ENCODE results near the gene UBAP2.
A peak's percentile ranks its signal among the peaks of the same experiment; 100 is the strongest.
"Not testable (repeated sequence)": the region's sequence is repeated elsewhere in the genome, so short reads cannot be mapped to it uniquely, and the experiment has no call there.

UBAP2 gene

DNA sequence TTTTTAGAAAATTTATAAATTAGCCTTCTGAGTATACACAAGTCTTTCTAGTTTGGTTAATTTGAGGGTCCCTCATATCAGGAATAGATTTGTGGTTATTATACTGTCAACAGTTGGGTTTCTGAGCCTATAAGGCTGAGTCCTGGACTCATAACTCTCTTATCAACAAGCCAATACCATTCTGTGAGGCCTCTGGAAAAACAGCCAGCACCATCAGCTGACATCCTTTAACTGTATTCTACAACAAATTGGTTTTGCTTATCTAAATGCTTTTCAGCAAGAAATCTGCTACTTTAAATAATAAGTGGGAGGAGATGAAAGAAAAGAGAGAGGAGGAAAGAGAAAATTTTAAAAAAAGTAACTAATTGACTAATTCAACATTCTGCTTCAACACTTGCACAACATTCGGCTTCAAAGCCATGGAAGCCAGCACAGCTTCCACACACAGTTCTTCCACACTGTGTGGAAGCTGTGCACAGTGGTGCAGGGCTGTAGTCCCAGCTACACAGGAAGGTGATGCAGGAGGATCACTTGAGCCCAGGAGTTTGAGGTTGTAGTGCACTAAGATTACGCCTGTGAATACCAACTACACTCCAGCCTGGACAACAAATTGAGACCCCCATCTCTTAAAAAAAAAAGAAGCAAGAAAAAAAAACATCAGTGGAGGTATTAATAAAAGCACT lies 84.5 kb downstream of the UBAP2 start:
- DNase-seq: no peak

DNA sequence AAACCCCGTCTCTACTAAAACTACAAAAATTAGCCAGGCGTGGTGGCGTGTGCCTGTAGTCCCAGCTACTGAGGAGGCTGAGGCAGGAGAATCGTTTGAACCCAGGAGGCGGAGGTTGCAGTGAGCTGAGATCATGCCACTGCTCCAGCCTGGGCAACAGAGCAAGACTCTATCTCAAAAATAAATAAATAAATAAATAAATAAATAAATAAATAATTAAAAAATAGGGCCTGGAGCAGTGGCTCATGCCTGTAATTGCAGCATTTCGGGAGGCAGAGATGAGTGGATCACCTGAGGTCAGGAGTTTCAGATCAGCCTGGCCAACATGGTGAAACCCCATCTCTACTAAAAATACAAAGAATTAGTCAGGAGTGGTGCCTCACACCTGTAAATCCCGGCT lies 86.2 kb downstream of the UBAP2 start:
- not testable (repeated sequence) for DNase-seq

DNA sequence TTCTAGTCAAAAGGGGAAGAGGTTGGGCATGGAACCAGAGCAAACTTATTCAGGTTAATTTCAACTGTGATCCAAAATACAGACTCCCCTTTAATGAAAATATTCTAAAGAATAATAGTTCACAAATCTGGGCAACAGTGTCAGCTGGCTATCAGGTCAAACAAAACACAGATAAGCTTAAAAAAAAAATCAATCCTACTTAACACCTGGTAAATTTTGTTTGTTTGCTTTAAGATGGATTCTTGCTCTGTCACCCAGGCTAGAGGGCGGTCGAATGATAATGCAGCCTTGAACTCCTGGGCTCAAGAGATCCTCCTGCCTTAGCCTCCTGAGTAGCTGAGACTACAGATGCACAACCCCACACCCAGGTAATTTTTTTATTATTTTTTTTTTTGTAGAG lies 89.0 kb downstream of the UBAP2 start:
- no peak for DNase-seq

DNA sequence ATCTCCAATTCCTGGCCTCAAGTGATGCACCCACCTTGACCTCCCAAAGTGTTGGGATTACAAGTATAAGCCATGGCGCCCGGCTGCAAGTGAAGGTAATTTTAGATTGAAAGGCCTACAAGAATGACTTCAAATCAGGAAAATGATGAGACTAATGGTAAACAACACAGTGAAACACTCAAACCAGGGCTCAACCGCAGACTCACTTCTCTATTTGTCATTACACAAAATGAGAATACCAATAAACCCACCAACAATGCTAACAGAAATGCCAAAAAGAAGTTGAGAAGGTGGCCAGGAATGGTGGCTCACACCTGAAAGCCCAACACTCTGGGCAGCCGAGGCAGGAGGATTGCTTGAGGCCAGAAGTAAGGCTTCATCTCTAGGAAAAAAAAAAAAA lies 92.1 kb downstream of the UBAP2 start:
- no peak for DNase-seq

DNA sequence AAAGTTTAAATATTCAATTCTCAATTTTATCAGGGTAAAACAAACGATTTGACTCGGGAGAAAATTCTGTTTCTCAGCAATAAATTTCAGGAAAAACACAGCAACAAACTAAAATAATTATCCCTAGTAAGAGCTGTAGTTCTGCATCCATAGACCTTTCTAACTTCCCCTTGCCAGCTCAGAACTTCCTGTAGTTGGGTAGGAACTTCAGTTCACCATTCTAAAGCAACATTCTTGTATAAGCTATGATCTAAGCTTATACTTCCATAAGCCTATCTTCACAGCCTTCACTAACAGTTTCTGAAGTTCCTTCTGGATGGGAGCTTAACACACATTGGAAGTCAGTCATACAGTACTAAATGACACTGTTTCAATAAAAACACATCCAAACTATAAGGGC lies 96.6 kb downstream of the UBAP2 start:
- no peak for DNase-seq

DNA sequence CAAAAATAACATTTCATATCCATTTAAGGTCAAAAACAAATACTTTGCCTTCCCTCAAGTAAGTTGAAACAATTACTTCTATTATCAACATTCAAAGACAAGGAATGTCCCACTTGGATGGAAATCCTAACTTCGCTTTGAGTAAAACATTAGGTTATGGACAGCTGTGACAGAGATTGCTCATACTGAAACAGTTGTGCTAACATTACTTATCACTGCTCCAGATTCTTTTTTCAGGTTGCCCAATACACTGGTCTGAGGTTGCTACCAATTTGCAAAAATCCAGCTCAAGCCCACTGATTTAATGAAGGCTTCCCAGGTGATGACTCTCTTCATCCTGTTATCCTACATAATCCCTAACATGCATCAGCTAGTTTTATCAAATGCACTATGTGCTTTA lies 98.3 kb downstream of the UBAP2 start:
- DNase-seq: no peak

DNA sequence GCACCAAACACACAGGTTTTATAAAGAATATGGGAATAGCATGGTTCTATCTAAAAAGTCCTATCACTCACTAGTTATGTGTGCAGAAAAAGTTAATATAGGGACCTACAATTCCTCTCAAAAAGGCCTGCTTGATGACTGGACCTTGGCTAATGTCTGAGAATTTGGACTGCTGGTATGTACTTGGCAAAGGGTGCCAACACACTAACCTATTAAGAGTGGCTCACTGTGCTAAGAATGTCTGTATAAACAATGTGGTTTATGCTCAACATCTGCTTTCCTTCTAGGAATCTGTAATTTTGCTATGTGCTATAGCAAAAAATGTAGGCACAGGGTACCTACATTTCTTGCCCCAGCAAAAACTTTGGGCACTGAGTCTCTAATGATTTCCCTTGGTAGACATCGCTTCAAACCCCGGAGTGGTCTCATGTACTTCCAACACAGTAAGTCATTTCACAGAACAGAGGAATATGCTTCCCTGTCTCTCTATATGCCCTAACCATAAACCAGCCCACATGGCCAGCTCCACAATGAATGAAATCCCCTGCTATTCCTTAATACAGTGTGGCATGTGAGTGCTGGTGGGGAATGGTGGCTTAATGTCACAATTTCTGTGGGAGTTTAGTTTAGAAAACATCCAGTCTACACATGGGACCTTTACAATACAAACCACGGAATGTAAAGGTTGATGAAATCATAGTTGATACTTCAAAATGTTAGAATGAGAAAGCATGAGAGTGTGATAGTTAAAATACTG lies 101.7 kb downstream of the UBAP2 start:
- DNase-seq: no peak

DNA sequence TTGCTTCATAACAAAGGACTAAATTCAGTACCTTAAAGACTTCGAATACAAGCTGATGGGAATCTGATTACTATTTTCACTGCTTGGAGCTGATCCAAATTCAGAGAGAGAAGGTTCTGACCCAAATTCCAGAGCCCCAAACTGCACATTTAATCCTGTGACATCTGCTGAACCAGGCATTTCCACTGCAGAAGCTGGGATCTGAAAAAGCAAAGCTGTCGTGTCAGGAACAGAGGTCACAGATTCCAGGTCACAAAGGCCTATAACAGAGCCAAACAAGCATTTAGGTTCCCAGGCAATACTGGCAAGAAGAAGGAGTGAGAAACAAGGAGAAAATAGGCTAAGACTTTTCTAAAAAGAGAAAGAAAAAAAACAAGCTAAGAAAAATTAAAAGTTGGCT lies 105.3 kb downstream of the UBAP2 start:
- no peak for DNase-seq

DNA sequence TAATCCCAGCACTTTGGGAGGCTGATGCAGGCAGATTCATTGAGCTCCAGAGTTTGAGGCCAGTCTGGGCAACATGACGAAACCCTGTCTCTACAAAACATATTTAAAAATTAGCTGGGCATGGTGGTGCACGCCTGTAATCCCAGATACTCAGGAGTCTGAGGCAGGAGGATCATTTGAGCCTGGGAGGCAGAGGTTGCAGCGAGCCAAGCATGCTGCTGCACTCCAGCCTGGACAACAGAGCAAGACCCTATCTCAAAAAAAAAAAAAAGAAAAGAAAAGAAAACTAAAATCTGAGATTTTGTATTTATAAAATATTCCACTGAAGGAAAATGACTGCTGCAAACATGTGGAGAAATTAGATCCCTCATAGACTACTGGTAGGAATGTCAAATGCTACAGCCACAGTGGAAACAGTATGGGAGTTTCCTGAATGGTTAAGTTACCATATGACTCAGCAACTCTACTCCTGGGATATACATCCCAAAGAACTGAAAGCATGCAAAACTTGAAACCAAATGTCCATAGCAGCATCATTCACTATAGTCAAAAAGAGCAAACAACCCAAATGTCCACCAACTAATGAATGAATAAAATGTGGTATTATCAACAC lies 106.1 kb downstream of the UBAP2 start:
- no peak for DNase-seq

DNA sequence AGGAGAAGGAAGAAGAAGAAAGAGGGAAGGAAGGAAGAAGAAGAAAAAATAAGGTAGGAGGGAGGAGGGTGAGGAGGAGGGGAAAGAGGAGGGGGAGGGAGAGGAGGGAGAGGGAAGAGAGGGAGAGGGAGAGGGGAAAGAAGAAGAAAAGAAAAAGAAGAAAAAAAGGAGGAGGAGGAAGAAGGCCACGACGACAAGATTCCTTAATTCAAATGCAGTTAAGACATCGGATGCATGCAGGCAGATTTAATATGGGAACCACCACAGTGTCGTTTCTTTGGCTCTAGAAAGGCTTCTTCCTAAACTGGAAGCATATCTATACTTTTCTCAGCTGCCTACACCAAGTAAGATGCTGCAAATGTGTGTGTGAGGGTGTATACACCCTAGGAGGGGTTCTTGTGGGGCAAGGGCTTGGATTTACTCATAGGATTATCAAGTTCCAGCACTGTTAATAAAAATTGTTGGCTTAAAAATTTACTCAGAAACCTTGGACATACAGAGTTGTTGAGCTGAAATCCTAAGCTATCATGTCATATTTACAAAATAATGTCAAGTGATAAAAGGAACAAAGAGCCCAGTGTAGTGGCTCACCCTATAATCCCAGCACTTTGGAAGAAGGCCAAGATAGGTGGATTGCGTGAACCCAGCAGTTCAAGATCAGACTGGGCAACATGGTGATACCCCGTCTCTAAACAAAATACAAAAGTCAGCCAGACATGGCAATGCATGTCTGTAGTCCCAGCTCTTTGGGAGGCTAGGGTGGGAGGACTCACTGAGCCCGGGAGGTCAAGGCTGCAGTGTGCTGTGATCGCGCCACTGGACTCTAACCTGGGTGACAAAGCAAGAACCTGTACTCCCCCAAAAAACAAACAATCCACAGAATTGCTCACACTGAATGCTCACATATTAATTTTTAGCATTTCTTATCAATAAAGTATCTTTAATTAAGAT lies 108.5 kb downstream of the UBAP2 start:
- DNase-seq: no peak

DNA sequence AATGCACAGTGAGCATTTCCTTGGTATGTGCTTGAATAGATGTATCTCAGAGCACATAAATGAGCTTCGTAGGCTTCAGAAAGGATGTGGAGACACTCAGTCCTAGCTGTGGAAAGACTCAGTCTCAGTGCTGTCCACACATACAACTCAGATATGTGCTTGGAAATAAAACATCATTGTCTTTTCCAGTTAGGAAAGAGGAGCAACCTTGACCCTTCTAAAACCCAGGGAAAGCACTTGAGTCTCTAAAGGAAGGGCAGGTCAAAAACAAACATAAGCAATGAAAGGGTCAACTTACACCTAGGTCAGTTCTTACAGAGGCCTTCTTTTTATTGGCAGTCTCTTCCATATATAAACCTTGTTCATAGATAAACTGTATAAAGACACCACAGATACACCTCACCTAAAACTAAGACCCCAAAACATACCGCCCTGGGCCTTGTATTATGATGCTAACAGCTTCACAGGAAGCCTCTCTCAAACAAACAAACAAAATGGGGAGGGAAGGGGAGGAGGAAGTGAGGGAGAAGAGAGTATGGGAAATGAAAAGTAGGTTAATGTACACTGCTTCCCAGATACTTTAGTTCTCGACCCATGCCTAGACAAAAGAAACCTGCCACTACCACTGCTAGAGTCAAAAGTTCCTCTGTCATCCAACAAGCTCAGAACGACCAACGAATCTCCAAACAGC lies 114.4 kb downstream of the UBAP2 start:
- DNase-seq: no peak

DNA sequence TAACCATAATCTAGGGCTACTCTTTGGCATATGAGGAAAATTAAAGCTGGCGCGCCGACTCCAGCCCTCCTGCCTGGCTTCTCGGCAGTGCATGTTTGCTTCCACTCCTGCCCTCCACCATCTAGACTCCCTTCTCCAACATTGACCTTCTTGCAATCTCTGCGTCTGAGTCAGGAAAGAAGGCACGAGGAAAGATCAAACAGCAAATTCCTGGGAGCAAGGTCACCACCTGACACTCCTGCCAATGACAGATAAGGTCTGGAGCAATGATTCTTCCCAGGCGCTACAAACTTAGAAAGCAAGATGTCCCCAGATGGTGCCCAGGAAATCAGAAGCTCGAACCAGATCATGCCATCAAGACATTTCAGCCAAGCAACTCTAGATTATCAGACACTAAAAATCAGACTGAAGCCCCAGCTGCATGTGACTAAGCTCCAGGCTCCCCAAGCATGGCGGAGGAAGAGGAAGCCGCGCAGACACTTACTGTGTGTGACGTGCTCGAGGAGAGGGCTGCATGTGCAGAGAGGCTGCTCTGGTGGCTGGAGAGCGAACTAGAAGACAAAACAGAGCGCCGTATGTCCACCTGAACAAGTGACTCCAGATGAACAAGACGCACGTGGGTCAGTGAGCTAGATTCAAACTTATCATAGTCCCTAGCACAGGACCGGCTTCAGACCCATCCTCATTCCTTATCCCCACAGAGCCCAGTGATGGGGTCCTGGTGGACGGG lies 116.4 kb downstream of the UBAP2 start:
- no peak for DNase-seq

DNA sequence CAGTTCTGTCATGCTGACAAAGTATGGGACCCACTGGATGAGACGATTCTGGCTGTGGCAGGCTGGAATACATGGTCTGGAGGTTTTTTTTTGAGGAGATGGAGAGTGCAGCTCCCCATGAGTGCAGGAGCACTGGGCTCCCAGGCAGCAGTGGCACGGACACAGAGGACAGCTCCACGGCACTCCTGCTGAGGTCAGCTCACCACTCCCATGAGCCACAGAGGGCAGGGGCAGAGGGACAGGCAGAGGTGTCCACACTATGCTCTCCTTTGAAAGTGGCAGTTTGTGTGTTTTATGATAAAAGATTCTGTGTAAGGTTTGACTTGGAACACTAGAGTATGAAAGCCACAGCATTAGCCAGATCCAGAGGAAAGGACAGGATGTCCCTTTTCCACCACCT lies 117.4 kb downstream of the UBAP2 start:
- no peak for DNase-seq

DNA sequence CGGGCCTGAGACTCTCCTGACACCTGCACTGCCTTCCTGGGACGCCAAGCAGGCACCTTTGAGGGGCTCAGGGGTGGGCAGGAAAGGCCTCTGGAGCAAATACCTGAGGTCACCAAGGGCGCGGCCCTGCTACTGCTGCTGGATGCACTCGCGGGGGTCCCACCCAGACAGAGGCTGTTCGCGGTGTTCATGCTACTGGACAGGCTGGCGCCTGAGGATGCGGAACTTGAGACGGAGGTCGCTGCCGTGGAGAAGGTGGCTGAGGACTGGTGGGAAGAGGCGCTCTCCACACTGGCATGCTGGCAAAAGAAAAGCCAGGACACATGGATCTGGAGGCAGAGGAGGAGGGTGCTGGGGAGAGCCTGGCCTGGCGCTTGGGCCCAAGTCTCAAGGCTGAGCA lies 121.0 kb downstream of the UBAP2 start:
- no peak for DNase-seq

DNA sequence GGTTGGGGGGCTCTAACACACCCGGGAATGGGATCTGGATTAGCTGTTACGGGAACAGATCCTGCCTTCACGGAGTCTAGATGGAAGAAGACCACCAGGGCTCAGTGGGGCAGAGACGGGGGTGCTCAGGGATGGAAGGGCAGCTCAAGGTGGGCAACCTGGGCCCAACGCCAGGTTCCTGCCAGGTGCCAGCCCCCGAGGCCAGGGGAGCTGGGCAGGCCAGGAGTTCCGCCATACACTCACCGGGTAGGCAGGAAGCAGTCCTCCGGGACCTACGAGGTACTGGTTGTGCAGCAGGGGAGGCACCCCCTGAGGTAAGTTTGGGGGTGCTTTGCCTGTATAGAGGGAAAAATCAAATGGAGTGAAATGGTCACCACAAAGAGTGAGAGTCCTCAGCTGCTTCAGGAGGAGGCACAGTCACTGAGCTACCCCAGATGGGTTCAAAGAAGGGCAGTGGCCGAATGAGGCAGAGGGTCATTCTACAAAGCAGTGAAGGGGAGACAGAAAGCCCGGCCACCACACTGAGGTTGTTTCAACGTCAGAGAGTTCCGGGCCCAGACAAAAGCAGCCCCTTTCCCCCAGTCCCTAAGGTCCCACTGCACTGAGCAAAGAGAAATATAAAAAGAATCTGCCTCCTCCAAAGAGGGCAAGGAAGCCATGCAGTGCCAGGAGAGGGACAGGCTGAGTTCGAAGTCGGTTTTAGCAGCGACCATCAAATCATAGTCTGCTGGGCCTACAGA lies 121.8 kb downstream of the UBAP2 start:
- DNase-seq: no peak

DNA sequence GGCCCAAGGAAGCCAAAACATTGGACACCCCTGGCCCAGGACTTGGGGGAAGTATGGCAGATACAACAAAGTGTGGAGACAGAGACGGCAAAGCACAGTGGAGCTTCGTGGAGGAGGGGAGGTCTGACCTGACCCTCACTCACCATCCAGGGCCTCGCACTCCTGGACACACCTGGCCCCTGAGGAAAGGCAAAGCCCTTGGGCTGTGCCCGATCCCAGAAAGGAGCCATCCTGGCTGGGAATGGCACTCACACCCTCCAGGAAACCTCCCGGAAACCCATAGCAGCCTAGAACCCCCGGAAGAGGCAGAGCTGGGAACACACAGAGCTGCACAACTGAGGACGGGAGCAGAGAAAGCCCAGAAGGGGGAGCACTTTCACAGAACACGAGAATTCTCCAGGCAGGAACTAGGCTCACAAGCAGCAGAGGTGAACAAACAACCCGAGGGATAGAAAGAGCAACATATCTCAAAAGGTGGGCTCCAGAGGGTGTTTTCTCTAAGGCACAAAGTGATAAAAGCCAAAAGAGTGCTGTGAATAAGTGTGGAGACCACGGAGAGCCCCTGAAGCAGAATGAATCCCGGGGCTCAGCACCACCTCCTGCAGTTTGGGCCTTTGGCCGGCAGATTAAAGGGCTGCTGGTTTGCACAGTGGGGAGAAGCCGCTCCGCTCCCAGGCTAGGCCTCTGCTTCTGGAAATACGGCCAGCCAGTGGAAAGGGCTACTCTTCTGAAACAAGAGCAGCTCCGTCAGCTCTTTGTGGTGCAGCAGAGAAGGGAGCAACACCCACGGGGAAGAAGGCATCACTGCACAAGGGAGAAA lies 123.5 kb downstream of the UBAP2 start:
- DNase-seq: peak; percentile 32

DNA sequence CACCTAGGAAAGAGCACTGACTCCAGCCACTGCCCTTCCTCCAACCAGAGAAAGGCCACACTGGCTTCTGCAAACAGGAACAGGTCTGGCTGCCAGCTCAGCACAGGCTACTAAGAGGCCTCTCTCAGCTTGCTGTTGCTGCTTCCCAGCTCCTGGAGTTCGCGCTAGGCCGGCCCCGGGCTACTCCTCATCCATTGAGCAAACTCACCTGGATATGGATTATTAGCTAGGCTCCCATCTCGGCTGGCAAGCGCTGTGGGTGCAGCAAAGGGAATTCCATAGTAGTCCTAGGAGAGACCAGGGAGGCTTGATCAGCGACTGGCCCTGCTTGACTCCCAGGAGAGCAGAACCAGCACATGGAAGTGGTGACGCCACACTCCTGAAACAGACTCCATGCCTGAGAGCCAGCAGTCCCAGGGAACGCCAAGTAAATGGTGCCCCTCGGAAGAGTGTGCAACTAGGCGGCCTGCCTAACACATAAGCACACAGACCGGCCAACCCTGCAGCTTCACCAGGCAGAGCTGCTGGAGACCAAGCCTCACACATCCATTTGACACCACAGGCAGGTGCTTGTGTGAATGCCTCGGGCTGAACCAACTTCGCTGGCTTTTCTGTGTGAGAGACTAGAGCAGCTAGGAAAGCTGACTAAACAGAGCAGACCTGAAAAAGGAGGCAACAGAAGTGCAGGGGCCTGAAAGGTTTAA lies 124.5 kb downstream of the UBAP2 start:
- no peak for DNase-seq

DNA sequence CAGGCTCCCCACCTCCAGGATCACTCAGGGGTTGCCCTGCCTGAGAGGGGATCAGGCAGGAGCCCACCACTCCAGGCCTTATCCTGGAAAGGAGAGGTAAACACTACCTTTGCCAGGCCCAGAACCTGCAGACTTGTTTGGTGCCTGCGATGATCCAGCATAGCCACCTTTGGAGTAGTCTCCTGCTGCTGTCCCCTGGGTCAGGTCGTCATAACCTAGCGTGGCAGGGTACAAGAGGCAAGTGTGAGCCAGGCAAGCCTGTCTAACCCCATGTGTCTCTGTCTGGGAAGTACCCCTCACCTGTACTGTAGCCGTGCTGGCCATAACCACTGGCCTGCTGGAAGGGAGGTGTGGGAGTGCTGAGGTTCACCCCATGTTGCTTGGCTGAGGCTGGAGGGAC lies 125.6 kb downstream of the UBAP2 start:
- no peak for DNase-seq
